Measurements from ENCODE around the gene FBXL16. TPM values are rescaled to one million over a fixed set of nuclear protein-coding genes. Genes with fewer than 3 reads are reported as not detected.

Gene FBXL16
- polyA plus RNA-seq, 4 donors: 0.79 to 2.0 (median 1.2) TPM

DNA sequence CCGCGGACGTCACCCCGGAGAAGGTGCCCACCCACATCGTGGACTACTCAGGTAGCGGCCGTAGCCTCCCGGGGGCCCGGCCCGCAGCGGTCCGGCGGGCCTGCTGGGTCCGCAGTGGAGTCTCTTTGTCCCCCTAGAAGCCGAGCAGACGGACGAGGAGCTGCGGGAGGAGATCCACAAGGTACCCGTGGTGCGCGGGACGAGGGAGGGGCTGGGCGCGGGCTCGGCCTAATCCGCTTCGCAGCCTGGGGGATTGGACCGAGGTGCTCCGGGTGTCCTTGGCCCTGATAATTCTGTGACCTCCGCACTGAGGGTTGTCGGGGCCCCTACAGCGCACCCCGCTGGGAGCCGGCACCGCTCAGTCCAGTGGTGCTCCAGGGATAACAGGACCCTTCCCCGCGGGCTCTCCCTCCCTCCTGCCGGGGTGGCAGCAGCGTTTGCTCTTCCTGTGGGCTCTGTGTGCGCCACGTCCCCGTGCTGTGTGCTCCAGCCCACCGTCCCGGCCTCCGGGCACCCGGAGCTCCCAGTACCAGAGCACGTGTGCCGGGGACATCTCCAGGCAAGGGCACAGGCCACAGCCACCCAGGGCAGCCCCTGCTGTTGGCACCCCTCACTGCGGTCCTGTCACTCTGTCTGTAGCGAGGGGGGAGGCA, 37.0 kb downstream of the FBXL16 start:
- DNase-seq (ENCODE audit: low read depth in 4 of 4, low spot score in 3 of 4): no peak

GRCh38 chr16:667780-668518, 37.7 kb downstream of the FBXL16 start, which contains the start of gene RHOT2:
RHOT2 (plus strand) TSS chr16:668132; CDS start chr16:668200, 68 bp downstream.
- DNase-seq (ENCODE audit: low read depth in 4 of 4, low spot score in 3 of 4): peak in 3 of 4 donors; percentile 58 to 79 (median 79)

- DNase-seq (ENCODE audit: low read depth in 4 of 4, low spot score in 3 of 4): no peak
These were observed 38.4 kb downstream of the FBXL16 start for GRCh38 chr16:667113-667779.

- no peak for DNase-seq (ENCODE audit: low read depth in 4 of 4, low spot score in 3 of 4)
These were observed 39.0 kb downstream of the FBXL16 start for GRCh38 chr16:666572-666971.

- DNase-seq (ENCODE audit: low read depth in 4 of 4, low spot score in 3 of 4): no peak
These were observed 43.0 kb downstream of the FBXL16 start for GRCh38 chr16:662597-662996.

DNA sequence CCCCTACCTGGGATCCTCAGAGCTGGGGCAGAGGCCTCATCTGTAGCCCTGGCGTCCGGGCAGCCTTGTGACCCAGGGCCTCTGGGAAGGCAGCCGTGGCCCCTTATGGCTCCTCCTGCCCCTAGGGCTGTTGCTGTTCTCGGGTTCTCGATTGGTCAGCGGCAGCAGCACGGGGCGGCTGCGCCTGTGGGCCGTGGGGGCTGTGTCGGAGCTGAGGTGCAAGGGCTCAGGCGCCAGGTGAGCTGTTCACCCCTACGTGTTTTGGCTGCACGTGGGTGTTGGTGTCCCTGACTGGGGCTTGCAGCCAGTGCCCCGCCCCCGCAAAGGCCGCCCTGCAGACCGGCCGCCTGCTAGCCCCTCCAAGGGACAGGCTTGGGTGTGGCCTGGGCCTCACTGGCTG, 43.5 kb downstream of the FBXL16 start:
- DNase-seq (ENCODE audit: low read depth in 4 of 4, low spot score in 3 of 4): no peak

DNA sequence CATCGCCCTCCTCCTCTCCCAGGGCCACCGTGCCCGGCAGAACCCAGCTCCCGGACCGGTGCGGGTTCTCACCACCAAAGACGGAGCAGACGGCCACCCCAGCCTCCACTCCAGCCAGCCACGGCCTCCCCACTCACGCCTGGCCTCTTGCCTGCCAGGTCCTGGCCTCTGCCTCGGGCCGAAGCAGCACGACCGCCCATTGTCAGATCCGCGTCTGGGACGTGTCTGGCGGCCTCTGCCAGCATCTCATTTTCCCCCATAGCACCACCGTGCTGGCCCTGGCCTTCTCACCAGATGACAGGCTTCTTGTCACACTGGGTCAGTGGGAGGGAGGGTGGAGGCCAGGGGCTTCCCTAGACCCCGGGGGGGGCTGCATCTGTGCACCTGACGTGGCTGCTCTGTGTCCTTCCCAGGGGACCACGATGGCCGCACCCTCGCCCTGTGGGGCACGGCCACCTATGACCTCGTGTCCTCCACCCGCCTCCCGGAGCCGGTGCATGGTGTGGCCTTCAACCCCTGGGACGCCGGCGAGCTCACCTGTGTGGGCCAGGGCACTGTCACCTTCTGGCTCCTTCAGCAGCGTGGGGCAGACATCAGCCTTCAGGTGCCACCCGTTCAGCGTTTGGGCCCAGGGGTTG, 44.3 kb downstream of the FBXL16 start:
- no peak for DNase-seq (ENCODE audit: low read depth in 4 of 4, low spot score in 3 of 4)

GRCh38 chr16:660459-661183, 45.0 kb downstream of the FBXL16 start:
- DNase-seq (ENCODE audit: low read depth in 4 of 4, low spot score in 3 of 4): peak in 1 of 4 donors; percentile 44

DNA sequence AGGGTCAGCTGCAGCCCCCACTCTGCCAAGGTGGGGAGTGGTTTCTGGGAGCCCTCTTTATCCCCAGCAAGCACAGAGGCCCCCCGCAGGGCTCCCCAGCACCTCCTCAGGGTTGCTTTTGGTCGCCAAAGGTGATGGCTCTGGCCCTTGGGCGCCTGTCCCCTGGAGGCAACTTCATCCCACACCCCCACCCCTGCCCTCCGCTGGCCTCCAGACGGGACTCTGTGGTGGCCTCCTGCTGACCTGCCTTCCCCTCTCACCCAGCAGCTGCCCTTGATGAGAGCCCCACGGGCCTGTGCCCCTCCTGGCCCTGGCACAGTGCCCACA, 45.5 kb downstream of the FBXL16 start:
- no peak for DNase-seq (ENCODE audit: low read depth in 4 of 4, low spot score in 3 of 4)

- no peak for DNase-seq (ENCODE audit: low read depth in 4 of 4, low spot score in 3 of 4)
These were observed 46.0 kb downstream of the FBXL16 start for GRCh38 chr16:659618-660017.

DNA sequence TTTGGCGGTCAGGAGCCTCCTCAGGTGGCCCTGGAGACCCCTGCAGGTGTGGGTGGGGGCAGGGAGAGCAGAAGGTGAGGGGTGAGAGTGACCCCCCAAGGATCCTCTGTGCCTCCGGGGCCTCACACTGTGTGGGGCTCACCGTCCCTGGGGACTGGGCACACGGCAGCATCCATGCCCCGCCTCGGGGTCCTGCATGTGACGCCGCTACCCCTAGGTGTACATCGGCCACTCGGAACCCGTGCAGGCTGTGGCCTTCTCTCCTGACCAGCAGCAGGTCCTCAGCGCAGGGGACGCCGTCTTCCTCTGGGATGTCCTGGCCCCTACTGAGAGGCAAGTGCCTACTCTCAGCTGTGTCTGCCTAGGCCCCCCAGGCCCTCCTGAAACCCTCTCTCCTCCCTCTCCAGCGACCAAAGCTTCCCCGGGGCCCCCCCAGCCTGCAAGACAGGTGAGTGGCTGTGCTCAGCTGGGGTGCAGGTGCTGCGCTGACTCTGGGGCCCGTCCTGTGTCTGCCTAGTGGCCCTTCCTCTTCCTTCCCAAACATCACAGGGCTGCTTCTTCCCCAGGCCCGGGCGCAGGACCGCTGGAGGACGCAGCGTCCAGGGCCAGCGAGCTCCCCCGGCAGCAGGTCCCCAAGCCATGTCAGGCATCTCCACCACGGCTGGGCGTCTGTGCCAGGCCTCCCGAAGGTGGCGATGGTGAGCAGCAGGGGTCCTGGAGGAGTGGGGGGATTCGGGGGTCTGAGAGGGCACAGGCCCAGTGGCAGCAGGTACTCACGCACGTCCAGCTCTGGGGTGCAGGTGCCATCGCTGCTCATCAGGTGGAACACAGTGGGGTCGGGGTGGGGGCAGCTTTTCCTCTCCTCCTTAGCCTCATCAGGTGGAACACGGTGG, 46.7 kb downstream of the FBXL16 start:
- no peak for DNase-seq (ENCODE audit: low read depth in 4 of 4, low spot score in 3 of 4)

DNA sequence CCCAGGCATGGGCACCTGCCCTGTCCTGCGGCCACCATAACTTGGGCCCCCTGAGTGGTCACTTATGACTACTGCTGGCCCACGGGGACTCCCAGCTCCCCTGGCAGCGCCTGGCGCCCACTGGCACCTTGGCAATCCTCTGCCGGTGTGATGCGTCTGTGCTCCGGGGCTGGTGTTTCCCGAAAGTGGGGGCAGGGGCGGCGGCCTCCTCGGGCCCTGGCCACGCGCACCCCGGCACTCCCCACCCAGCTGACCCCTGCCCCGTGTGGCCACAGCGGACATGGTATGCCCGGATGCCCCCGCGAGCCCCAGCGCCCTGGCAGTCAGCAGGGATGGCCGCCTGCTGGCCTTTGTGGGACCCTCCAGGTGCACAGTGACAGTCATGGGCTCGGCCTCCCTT, 48.1 kb downstream of the FBXL16 start:
- DNase-seq (ENCODE audit: low read depth in 4 of 4, low spot score in 3 of 4): no peak

DNA sequence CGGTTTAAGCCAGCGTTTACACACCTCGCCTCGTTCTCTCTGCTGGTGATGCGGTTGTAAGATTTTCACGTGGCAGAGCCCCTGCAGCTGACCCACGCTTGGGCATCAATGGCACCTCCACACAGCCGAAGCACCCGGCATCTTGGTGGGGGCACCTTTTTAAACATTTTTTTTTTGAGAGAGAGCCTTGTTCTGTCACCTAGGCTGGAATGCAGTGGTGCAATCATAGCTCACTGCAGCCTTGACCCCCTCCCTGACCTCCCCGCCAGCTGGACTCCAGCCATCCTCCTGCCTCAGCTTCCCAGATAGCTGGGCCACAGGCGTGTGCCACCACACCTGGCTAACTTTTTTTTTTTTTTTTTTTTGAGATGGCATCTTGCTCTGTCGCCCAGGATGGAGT, 51.6 kb downstream of the FBXL16 start:
- no peak for DNase-seq (ENCODE audit: low read depth in 4 of 4, low spot score in 3 of 4)

- no peak for DNase-seq (ENCODE audit: low read depth in 4 of 4, low spot score in 3 of 4)
These were observed 52.9 kb downstream of the FBXL16 start for GRCh38 chr16:652454-653305.

DNA sequence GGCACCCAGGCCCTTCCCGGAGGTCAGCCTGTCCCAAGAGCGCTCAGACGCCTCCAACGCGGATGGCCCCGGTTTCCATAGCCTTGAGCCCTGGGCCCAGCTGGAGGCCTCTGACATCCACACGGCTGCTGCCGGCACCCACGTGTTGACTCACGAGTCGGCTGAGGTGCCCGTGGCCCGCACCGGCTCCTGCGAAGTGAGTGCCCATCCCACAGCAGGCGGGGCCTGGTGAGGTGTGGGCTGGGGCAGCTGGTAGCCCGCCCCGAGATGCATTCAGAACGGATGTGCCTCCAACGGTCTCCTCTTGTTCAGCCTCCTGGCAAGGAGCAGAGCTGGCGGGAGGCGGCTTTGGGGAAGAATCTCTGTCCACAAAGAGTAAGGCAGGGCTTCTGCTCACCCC, 53.8 kb downstream of the FBXL16 start:
- no peak for DNase-seq (ENCODE audit: low read depth in 4 of 4, low spot score in 3 of 4)

DNA sequence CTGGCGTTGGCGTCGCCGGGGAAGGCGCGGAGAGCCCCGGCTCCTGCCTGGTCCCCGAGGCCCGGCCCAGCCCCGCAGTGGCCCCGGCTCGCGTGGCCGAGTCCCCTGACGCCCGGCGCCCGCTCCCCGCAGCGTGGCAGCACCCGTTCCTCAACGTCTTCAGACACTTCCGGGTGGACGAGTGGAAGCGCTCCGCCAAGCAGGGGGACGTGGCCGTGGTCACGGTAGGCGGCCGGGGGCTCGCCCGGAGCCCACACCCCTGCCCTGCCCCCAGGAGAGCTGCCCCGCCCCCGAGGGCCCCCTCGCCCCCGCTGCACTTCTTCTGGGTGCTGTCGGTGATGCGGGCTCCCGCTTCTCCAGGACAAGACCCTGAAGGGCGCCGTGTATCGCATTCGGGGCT, 56.0 kb downstream of the FBXL16 start:
- no peak for DNase-seq (ENCODE audit: low read depth in 4 of 4, low spot score in 3 of 4)

DNA sequence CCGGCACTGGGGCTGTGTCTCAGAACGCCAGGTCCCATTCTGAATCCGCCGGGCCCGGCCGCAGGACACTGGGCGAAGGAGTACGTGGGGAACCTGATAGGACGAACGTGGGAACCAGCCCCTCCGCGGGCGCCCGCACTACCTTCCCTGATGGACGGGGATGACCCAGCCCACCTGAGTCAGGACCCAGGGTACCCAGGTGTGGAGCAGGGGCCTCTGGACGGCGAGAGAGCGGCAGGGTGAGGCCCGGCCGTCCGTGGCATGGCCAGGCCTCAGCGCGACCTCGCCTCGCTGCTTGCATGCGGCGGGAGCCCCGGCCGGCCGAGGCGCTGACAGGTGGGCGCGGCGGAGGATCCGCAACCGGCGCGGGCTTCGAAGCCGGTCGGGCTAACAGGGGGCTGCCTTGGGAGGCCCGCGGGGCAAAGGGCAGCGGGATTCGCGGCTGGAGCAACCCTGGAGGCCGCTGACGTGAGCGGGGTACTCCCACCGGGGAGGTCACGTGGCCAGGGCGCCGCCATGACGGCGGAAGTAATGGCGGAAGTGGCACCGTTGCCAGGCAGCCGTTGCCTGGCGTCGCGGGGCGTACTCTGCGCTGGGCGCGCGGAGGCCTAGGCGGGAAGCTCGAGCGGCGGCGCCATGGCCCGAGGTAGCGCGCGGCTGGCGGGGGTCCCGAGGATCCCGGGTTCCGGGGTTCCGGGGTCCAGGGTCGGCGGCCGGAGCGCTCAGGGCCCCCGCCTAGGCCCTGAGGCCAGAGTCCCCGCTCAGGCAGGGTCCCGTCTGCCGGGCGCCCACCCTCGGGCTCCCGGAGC, 56.6 kb downstream of the FBXL16 start, which contains the start of gene WDR90:
TSS of gene WDR90 (plus strand) at position 585 of the 809 bp plus-strand sequence. CDS start at position 637, 52 bp downstream.
- DNase-seq (ENCODE audit: low read depth in 4 of 4, low spot score in 3 of 4): peak; percentile 68 to 82 (median 78)
